ENCODE data around the gene OCA2. TPM values are rescaled to one million over a fixed set of nuclear protein-coding genes. Genes with fewer than 3 reads are reported as not detected.

The OCA2 gene
- total and polyA plus RNA-seq, 2 of the 4 experiments (the other 2 are of a cell fraction), result under 0.01 to 0.03 TPM

DNA sequence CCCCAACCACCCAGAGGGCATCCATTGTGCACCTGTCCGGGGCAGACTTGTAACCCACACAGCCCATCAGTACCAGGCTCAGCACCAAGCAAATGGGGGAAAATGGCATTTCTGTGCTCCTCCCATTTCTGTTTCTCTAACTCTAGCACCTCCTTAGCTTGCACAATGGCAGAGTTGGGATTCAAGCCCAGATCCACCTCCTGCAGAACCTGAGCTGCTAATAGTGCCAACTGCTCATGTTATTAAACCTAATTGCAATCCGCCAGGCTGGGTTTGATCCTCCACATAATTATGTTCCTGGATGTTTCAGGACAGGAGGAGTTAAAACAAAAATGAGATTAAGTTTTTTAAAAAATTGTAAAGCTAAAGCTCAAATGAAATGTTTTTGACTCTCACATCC, 235.0 kb downstream of the OCA2 start:
- H2BK120ac ChIP-seq (ENCODE audit: low read depth, low read length), result no peak overlapping the region
- no peak overlapping the region for H2AK5ac ChIP-seq (ENCODE audit: low read depth, low read length)
- H3K27me3 ChIP-seq (ENCODE audit: control insufficient read depth, insufficient read depth, low read length), result no peaks in the 10 kb centered on the region
- H3K23ac ChIP-seq (ENCODE audit: low read depth, low read length), result no peak overlapping the region
- H3K4me1 ChIP-seq (ENCODE audit: control insufficient read depth, insufficient read depth, low read length), result no peaks in the 10 kb centered on the region
- H2AFZ ChIP-seq (replicated peaks; ENCODE audit: low read length, poor library complexity), result no peak overlapping the region
- H2BK20ac ChIP-seq (ENCODE audit: low read depth, low read length), result no peak overlapping the region
- H3K9ac ChIP-seq (ENCODE audit: low read depth, low read length), result no peak overlapping the region
- no peak overlapping the region for H3K4ac ChIP-seq (ENCODE audit: low read depth, low read length)
- no peak overlapping the region for H3K4me2 ChIP-seq (ENCODE audit: low read depth, low read length)
- H4K5ac ChIP-seq (ENCODE audit: low read depth, low read length), result no peak overlapping the region
- H4K91ac ChIP-seq (ENCODE audit: insufficient read depth, low read depth, low read length), result no peak overlapping the region
- ATAC-seq (ENCODE audit: low read depth), result no peak
- H2BK5ac ChIP-seq (ENCODE audit: low read depth, low read length, poor library complexity, severe bottlenecking), result no peak overlapping the region
- no peak overlapping the region for H3K56ac ChIP-seq (ENCODE audit: extremely low read depth, insufficient read depth, low read length)
- POLR2A ChIA-PET (ENCODE audit: unreplicated experiment), result no interaction called here
- no CpG with 5 or more reads among the region's 2 CpGs for WGBS, 2 experiments (ENCODE audit: extremely low coverage in 2 of 2, insufficient read length in 1 of 2)
- no peak overlapping the region for H3K27ac ChIP-seq (ENCODE audit: insufficient read depth, low read length)
- no peaks in the 10 kb centered on the region for H3K9me1 ChIP-seq (ENCODE audit: insufficient read depth, low read length)
- no peak overlapping the region for H3K18ac ChIP-seq (ENCODE audit: low read depth, low read length)
- no peak overlapping the region for H3K14ac ChIP-seq (replicated peaks; ENCODE audit: low read depth, low read length)
- no peaks in the 10 kb centered on the region for H4K20me1 ChIP-seq (ENCODE audit: insufficient read depth, low read length)
- no peak overlapping the region for H3K4me3 ChIP-seq (ENCODE audit: insufficient read depth, low read depth, low read length)
- H3K36me3 ChIP-seq (ENCODE audit: control insufficient read depth, insufficient read depth, low read length), result no peaks in the 10 kb centered on the region
- CTCF ChIA-PET, result no interaction called here
- in situ Hi-C loops (cut with MboI; ENCODE audit: low sequenced_read_pairs), result no loop called here
- H3K79me1 ChIP-seq (ENCODE audit: low read depth in 1 of 2, low read length in 2 of 2), result no peaks in the 10 kb centered on the region
- no TSS peak for BruUV-seq (replicated peaks)
- TF ChIP-seq MXI1 (IDR thresholded peaks at IDR 0.05; ENCODE audit: borderline replicate concordance, low read depth, low read length) (no peak), BHLHE40 (IDR thresholded peaks at IDR 0.05; ENCODE audit: low read depth, low read length) (no peak), MAZ (IDR thresholded peaks at IDR 0.05; ENCODE audit: borderline replicate concordance, low read depth, low read length) (no peak)
- intact Hi-C loops (cut with micrococcal nuclease), result no loop called here
- H2BK15ac ChIP-seq (ENCODE audit: low read depth, low read length), result no peak overlapping the region
- no peak overlapping the region for H4K8ac ChIP-seq (ENCODE audit: low read depth in 2 of 2, low read length in 2 of 2)
- dilution Hi-C loops (cut with HindIII; ENCODE audit: low sequenced_read_pairs, unreplicated experiment), result no loop called here
- H3K9me3 ChIP-seq (ENCODE audit: control insufficient read depth, insufficient read depth, low read length), result peaks cover 39% of the 10 kb centered on the region
- DNase-seq, result no peak
- H2AK9ac ChIP-seq (replicated peaks; ENCODE audit: low read depth, low read length, poor library complexity), result no peak overlapping the region

All from IMR-90 (cell line).